Suprapubic skin (tissue), 4 donors: ENCODE data around the gene AIDA. TPM values are rescaled to one million over a fixed set of nuclear protein-coding genes. Genes with fewer than 3 reads are reported as not detected.

Experiments
- DNase-seq, 2 donors: peaks; one replicate each; pipeline ENCODE4 v3.0.0-alpha.2; 2019; ENCODE audit warnings: low spot score in 2 of 2
- H3K27ac ChIP-seq: fragments of 200-600 bp; sonication (generic); one replicate; pipeline ENCODE4 v1.5.1; 2019
- H3K27me3 ChIP-seq: fragments of 200-600 bp; sonication (generic); one replicate; pipeline ENCODE4 v1.5.1; 2019
- H3K36me3 ChIP-seq: fragments of 200-600 bp; sonication (generic); one replicate; pipeline ENCODE4 v1.5.1; 2019
- H3K4me1 ChIP-seq: fragments of 200-600 bp; sonication (generic); one replicate; pipeline ENCODE4 v1.5.1; 2019
- H3K4me3 ChIP-seq: fragments of 200-600 bp; sonication (generic); one replicate; pipeline ENCODE4 v1.5.1; 2019; ENCODE audit warnings: mild to moderate bottlenecking
- H3K9me3 ChIP-seq: fragments of 200-600 bp; sonication (generic); one replicate; pipeline ENCODE4 v1.5.1; 2019
- EP300 ChIP-seq: sonication (generic); formaldehyde crosslinking; IDR thresholded peaks from one replicate; pipeline ENCODE4 v1.6.1; 2017; ENCODE audit warnings: antibody characterized with exemption
- POLR2A ChIP-seq, 2 donors: fragments of 450-650 bp; IDR thresholded peaks; one replicate each; pipeline ENCODE4 v1.6.1; 2017; ENCODE audit warnings: antibody characterized with exemption in 2 of 2, mild to moderate bottlenecking in 2 of 2, moderate library complexity in 2 of 2
- POLR2AphosphoS5 ChIP-seq, 3 donors: sonication (generic); formaldehyde crosslinking; IDR thresholded peaks; one replicate each; pipeline ENCODE4 v1.6.1; 2017; ENCODE audit warnings: antibody characterized with exemption in 3 of 3
- WGBS: methylation state at CpG from one replicate; pipeline ENCODE4 v1.1.5; 2018; 5-methylcytosine and 5-hydroxymethylcytosine counted together
- total RNA-seq, 4 donors: library from RNA; depleted of rRNA; stranded (reverse); fragments of >200 nt; gene quantifications; one replicate each; pipeline ENCODE4 v1.1.0, GENCODE V29; 2016
- TF ChIP-seq, protein P1 (sequence below), 2 donors: fragments of 200-600 bp in 1 of 2; fragments of 450-650 bp in 1 of 2; sonication (generic) in 1 of 2; IDR thresholded peaks; one replicate each; pipeline ENCODE4 v1.5.1; 2016 to 2019; ENCODE audit warnings: antibody characterized with exemption in 2 of 2, mild to moderate bottlenecking in 1 of 2, moderate library complexity in 1 of 2

AIDA gene
- total RNA-seq, 4 donors from 2014 or later = 27.1 to 31.3 (median 29.1) TPM

- 90% methylated on average over 7 of the region's 7 CpGs for WGBS
- no peak overlapping the region for H3K27ac ChIP-seq
- H3K4me1 ChIP-seq = no peaks in the 10 kb centered on the region
- no peaks in the 10 kb centered on the region for H3K27me3 ChIP-seq
- no peaks in the 10 kb centered on the region for H3K9me3 ChIP-seq
- H3K36me3 ChIP-seq = peaks cover 65% of the 10 kb centered on the region
- TF ChIP-seq, protein P1, sequence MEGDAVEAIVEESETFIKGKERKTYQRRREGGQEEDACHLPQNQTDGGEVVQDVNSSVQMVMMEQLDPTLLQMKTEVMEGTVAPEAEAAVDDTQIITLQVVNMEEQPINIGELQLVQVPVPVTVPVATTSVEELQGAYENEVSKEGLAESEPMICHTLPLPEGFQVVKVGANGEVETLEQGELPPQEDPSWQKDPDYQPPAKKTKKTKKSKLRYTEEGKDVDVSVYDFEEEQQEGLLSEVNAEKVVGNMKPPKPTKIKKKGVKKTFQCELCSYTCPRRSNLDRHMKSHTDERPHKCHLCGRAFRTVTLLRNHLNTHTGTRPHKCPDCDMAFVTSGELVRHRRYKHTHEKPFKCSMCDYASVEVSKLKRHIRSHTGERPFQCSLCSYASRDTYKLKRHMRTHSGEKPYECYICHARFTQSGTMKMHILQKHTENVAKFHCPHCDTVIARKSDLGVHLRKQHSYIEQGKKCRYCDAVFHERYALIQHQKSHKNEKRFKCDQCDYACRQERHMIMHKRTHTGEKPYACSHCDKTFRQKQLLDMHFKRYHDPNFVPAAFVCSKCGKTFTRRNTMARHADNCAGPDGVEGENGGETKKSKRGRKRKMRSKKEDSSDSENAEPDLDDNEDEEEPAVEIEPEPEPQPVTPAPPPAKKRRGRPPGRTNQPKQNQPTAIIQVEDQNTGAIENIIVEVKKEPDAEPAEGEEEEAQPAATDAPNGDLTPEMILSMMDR (IDR thresholded peaks at IDR 0.05) = no peak
- TF ChIP-seq POLR2A (IDR thresholded peaks at IDR 0.05) (no peak), POLR2AphosphoS5 (IDR thresholded peaks at IDR 0.05) (no peak), EP300 (no peak)
- DNase-seq = no peak
- H3K4me3 ChIP-seq = no peak overlapping the region
Observed at GRCh38 chr1:222665964-222666363, 46.3 kb downstream of the AIDA start.

DNA sequence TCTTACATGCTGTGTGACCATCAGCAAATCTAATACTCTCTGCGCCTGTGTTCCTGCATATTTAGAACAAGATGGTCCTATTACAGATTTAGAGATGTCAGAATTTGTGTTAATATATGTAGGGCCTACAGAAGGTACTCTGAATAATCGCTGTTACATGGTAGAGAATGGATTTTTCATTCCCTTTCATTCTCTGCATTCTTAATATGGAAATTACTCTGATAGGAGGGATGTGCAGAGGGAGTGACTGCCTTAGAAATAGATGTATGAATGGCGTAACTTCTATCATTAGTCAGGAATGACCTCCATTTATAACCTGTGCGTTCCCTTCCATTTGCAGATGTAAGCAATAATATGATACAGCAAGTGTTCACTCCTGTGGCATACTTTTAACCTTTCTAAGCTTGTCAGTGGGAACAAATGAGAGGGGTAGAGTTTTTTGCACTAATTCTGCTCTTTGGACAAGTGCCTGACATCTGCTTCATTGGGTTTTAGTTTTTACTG lies 48.8 kb downstream of the AIDA start:
- 95% methylated on average over 4 of the region's 4 CpGs for WGBS
- no peaks in the 10 kb centered on the region for H3K4me1 ChIP-seq
- TF ChIP-seq, protein P1 (IDR thresholded peaks at IDR 0.05) = no peak
- no peak for TF ChIP-seq POLR2A (IDR thresholded peaks at IDR 0.05)
- TF ChIP-seq POLR2AphosphoS5 (IDR thresholded peaks at IDR 0.05) = no peak
- TF ChIP-seq EP300 = no peak
- H3K27ac ChIP-seq = no peak overlapping the region
- H3K27me3 ChIP-seq = no peaks in the 10 kb centered on the region
- peaks cover 87% of the 10 kb centered on the region for H3K36me3 ChIP-seq
- DNase-seq = no peak
- no peaks in the 10 kb centered on the region for H3K9me3 ChIP-seq
- H3K4me3 ChIP-seq = no peak overlapping the region

GRCh38 chr1:222657899-222658298 lies 54.4 kb downstream of the AIDA start:
- peaks cover 99% of the 10 kb centered on the region for H3K36me3 ChIP-seq
- 89% methylated on average over 2 of the region's 2 CpGs for WGBS

GRCh38 chr1:222656391-222657155 lies 55.7 kb downstream of the AIDA start:
- no peak overlapping the region for H3K27ac ChIP-seq
- no peaks in the 10 kb centered on the region for H3K9me3 ChIP-seq
- no peaks in the 10 kb centered on the region for H3K27me3 ChIP-seq
- TF ChIP-seq EP300 = no peak
- TF ChIP-seq POLR2AphosphoS5 (IDR thresholded peaks at IDR 0.05) = no peak
- TF ChIP-seq, protein P1 (IDR thresholded peaks at IDR 0.05) = no peak
- TF ChIP-seq POLR2A (IDR thresholded peaks at IDR 0.05) = no peak
- DNase-seq = no peak
- 93% methylated on average over 2 of the region's 2 CpGs for WGBS
- no peak overlapping the region for H3K4me3 ChIP-seq
- peaks cover 99% of the 10 kb centered on the region for H3K36me3 ChIP-seq
- H3K4me1 ChIP-seq = no peaks in the 10 kb centered on the region

More at GRCh38 chr1:222657899-222658298, 54.4 kb downstream of the AIDA start:
- no peaks in the 10 kb centered on the region for H3K27me3 ChIP-seq
- no peaks in the 10 kb centered on the region for H3K9me3 ChIP-seq
- H3K4me3 ChIP-seq = no peak overlapping the region
- H3K27ac ChIP-seq = no peak overlapping the region
- no peak for TF ChIP-seq POLR2A (IDR thresholded peaks at IDR 0.05)
- TF ChIP-seq POLR2AphosphoS5 (IDR thresholded peaks at IDR 0.05) = no peak
- TF ChIP-seq EP300 = no peak
- TF ChIP-seq, protein P1 (IDR thresholded peaks at IDR 0.05) = no peak
- DNase-seq = no peak
- no peaks in the 10 kb centered on the region for H3K4me1 ChIP-seq

DNA sequence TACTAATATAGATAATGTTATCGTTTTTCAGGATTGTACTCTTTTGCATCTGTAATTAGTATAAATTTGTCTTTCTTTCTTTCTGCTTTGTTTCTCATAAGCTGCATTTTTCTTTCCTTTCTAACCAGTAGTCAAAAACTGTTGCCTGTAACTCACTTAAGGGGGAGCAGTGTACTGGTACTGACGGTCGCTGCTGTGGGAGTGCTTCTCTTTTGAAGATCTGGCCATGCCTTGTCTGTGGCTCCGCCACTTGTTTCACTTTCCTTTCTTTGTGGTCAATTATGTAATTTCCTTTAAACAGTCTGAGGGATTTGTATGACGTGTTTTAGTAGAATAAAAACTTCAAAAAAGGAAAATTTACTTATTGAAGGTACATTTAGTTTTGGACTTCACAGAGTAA lies 57.4 kb downstream of the AIDA start:
- Histone ChIP-seq H3K27ac (no peak overlapping the region), H3K4me3 (no peak overlapping the region), H3K36me3 (peaks cover 98% of the 10 kb centered on the region)

More for the DNA sequence above, 57.4 kb downstream of the AIDA start:
- WGBS = 54% methylated on average over 5 of the region's 5 CpGs
- Histone ChIP-seq H3K4me1 (no peaks in the 10 kb centered on the region), H3K27me3 (no peaks in the 10 kb centered on the region), H3K9me3 (no peaks in the 10 kb centered on the region)
- TF ChIP-seq EP300 = no peak
- DNase-seq = no peak
